Stimulated activated CD4-positive, alpha-beta T cell treated with anti-CD3 and anti-CD28 coated beads, Interleukin-4, amount 100 ng/mL, for 4 hours (primary cell): Measurements from ENCODE around the gene EPHA6.

Source experiments
- DNase-seq, 2 experiments: peaks; one replicate each; pipeline ENCODE4 v3.0.0-alpha.2; 2020

Gene EPHA6

DNA sequence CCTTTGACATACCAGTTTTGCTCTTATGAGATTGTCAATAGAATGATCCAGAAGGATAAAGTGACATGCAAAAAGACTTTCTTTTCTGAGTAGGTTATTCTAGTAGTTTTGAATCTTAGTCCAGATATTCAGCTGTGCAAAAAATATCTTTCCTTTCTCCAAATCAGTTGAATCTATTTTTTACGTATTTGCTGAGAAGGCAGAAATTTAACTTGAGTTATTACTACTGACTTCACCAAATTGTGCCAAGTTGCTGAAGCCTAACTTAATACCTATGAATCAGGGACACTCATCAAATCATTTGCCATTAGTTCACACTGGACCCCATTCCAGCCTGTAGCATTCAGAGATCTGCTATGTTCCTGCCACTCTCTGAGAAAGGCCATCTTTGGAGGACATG, 215.6 kb downstream of the EPHA6 start:
- no peak for DNase-seq

DNA sequence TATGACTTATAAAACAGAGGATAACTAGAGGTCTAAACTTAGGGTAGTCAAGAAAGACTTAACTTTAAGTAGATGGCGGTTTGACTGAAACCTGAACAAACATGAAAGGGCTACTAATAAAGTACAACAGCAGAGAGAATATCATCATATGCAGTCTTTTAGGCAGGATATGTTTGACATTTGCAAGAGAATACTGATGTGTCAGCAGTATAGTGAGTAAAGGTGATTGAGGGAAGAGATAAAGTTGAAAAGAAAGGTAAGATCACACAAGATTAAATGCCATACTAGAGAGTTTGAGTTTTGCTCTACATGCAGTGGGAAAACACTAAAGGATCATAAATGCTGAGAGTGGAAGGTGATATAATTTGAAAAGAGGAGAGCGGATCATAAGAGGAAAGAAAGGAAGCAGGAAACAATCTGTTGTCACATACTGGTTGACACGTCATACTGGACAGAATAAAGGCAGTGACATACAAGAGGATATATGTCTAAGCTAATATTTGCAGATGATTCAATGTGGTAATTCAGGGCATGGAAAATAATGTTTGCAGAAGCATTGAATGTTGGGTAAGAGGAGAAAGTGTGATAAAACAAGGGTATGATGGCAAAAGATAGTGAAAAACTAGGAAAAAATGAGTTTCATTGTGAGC, 223.0 kb downstream of the EPHA6 start:
- DNase-seq = no peak

GRCh38 chr3:97043411-97043810, 229.0 kb downstream of the EPHA6 start:
- DNase-seq = no peak

DNA sequence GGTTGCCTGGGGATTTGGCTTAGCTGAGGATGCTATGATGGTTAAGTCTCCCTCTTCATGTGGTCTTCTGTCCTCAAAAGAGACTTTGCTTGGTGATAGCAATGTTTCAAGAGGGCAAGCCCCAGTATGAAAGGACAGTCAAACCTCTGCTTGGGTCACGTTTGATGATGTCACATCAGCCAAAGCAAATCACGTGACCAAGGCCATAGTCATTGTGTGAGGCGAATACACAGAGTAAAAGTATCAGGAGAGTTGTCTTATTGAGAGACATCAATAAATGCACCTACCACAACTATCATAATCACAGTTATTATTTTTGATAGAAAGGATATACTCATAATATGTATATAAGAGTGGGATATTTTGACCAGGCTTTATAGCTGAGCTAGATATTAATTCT, 243.0 kb downstream of the EPHA6 start:
- DNase-seq = no peak

GRCh38 chr3:97059168-97059567, 244.8 kb downstream of the EPHA6 start:
- no peak for DNase-seq

- no peak for DNase-seq
These were observed 252.1 kb downstream of the EPHA6 start for GRCh38 chr3:97066531-97066930.

DNA sequence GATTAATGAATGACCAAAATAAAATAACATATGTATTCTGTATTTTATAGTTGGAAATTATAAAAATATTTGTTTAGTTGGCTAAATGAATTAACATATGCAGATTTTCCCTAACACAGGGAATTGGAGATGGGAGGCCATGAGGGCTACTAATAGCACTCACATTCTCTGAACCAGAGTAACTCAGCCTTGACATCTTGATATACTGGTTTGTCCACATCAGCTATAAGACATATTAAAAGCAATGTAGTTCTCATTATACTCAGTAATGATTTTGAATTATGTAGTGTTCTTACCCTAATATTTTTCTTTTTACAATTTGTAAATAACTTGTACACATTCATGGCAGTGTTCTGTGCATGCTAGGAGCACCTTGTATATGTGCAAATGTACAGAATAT, 255.9 kb downstream of the EPHA6 start:
- no peak for DNase-seq

DNA sequence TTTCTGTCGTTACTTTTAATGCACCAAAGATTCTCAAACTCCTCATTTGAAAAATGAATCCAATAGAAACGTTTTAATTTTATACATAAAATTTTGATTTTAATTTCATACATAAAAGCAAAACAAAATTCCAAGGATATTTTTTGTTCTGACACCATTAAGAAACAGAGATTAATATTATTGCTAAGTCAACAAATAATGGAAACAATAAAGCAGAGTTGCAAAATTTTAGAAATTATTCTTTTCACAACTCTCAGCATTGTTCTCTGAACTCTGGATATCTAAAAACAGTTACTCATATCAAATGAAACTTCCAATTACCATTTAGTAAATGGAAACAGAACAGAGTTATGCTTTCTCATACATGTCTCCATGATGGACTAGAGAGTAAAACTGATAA, 260.2 kb downstream of the EPHA6 start:
- DNase-seq = no peak

GRCh38 chr3:97076673-97077072, 262.3 kb downstream of the EPHA6 start:
- no peak for DNase-seq

GRCh38 chr3:97089621-97090020, 275.2 kb downstream of the EPHA6 start:
- no peak for DNase-seq

- no peak for DNase-seq
These were observed 288.2 kb downstream of the EPHA6 start for GRCh38 chr3:97102641-97103040.

- no peak for DNase-seq
These were observed 291.7 kb downstream of the EPHA6 start for GRCh38 chr3:97105989-97106651.

- DNase-seq = no peak
These were observed 292.2 kb downstream of the EPHA6 start for GRCh38 chr3:97106652-97106989.

DNA sequence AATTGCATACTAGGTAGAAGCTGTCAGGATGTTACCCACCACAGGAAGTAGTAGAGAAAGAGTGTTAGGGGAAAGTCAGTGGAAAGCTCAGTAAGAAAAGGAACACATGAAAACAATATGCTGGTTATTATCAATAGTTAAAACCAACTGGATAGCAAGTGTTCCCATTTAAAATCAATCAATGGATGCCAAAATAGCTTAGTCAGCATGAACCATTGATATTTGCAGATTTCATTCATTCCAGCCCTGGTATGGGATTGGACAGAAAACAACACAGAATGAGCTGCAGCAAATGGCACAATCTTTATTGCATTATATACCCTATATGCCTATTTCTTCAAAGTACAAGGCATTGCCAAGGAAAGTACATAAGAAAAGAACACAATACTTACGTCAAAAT, 293.7 kb downstream of the EPHA6 start:
- no peak for DNase-seq

DNA sequence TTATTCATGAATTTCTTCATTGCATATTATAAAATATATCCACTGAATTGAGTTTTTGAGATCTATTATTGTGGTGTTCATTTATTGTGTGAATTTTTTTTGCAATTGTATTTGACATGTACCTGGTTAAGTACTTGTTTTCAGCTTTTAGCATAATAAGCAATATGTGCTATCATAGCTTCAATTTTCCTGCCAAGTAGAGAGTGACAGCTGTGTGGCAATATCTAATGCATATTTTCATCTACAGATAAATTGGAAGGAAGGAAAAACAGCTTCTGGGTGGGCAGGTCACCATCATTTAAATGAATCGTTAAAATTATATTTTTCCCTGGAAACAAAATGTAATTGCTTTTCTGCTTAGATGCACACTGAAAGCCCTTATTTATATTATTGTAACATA, 296.9 kb downstream of the EPHA6 start:
- DNase-seq = no peak

DNA sequence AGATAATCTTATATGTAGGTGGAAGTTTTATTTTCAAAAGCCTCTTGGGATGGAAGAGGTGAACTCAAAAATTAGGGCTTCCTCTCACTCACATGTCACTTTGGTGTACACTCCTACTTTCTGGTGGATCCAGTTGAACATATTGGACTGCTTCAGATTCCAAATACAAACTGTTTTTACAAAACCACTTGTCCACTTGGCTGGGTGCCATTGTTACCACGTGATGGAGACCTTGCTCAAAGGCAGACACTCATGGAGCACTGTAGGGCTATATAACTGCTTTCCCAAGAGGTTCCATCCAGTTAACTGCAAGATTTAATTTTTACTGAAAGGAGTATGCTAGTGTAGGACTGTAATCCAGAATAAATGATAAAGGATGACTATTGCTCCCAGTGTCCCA, 307.0 kb downstream of the EPHA6 start:
- DNase-seq = no peak

- no peak for DNase-seq
These were observed 311.6 kb downstream of the EPHA6 start for GRCh38 chr3:97125902-97126499.

DNA sequence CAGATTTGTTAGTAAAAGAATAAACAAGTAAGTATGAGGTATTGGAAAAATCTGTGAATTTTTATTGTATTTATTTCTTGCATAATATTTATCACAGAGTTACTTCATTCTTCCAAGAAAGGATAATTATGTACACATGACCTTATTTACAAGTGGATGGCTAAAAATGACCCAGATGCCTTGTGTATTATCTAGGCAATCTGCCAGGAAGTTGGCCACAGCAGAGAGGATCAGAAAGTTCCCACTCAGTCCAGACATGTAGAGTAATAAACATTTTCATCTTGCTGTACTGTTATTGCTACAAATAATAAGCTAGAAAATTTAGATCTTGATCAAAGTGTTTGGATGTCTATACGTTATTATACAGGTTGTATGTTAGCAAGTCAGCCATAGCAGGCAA, 317.1 kb downstream of the EPHA6 start:
- no peak for DNase-seq

- DNase-seq = no peak
These were observed 324.6 kb downstream of the EPHA6 start for GRCh38 chr3:97138914-97139541.

- no peak for DNase-seq
These were observed 334.5 kb downstream of the EPHA6 start for GRCh38 chr3:97148931-97149330.

DNA sequence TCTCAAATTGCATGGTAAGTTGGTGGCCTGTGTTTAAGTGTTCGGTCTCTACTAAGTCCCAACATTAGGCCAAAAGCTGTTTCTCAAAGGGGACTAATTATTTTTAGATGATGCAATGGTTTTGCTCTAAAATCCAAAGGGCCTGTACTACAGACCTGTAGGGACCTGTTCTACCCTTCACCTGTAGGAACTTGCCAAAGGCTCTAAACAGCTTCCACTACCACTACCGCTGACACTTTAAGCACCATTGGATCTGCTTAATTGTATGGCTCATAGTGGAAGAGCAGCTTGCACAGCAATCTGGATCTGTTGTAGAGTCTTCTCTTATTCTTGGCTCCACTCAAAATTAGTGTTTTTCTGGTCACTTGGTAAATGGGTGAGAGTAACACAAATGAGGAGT, 346.8 kb downstream of the EPHA6 start:
- DNase-seq = no peak

GRCh38 chr3:97177242-97177641, 362.8 kb downstream of the EPHA6 start:
- DNase-seq = no peak

DNA sequence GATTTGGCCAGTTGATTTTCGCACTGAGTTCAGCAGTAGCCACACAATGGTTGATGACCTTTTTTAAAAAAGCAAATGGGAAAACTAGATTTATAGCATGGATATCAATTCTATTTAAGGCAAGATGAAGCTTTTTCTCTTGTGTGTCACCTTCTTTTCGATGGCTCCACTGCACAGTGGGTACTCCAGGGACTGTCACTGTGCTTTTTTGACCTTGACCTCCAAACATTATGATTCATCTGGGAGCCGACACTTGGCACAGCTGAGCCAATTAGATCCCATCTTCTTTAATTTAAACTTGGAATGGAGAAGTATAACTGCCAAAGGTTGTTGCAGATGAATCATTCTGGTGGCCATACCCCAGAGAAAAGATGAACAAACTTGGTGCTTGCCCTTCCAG, 367.3 kb downstream of the EPHA6 start:
- no peak for DNase-seq

GRCh38 chr3:97187771-97188170, 373.4 kb downstream of the EPHA6 start:
- no peak for DNase-seq
